ENCODE measurements around the gene CHAT. TPM values are rescaled to one million over a fixed set of nuclear protein-coding genes. Genes with fewer than 3 reads are reported as not detected.

The CHAT gene
- polyA plus RNA-seq, 1 donor from 2014 or later, result not detected

GRCh38 chr10:49651917-49652316 is 38.1 kb downstream of the CHAT start:
- no peaks in the 10 kb centered on the region for H3F3A ChIP-seq (ENCODE audit: insufficient read depth, low read length, poor library complexity, severe bottlenecking)
- H3K9me2 ChIP-seq (ENCODE audit: insufficient read depth, low read length), result no peaks in the 10 kb centered on the region
- no peaks in the 10 kb centered on the region for H3K27me3 ChIP-seq (ENCODE audit: insufficient read depth, low read depth, low read length)
- H3K36me3 ChIP-seq (ENCODE audit: insufficient read depth, low read length), result no peaks in the 10 kb centered on the region
- no peak overlapping the region for H2AFZ ChIP-seq (ENCODE audit: low read depth, low read length)
- H3K79me2 ChIP-seq (replicated peaks; ENCODE audit: insufficient read depth, low read length), result no peaks in the 10 kb centered on the region
- no peaks in the 10 kb centered on the region for H3K9me3 ChIP-seq (ENCODE audit: low read length)
- no peak overlapping the region for H3K9ac ChIP-seq (ENCODE audit: low read length)
- H3K4me2 ChIP-seq (ENCODE audit: low read length), result no peak overlapping the region
- no peaks in the 10 kb centered on the region for H4K20me1 ChIP-seq (ENCODE audit: insufficient read depth)
- no peak overlapping the region for H3K27ac ChIP-seq (ENCODE audit: low read length)
- no peak overlapping the region for H3K4me3 ChIP-seq (ENCODE audit: low read length)
- no peak for TF ChIP-seq POLR2AphosphoS5 (IDR thresholded peaks at IDR 0.05)
- no peak for TF ChIP-seq MXI1 (conservative IDR thresholded peaks at IDR 0.05; ENCODE audit: poor library complexity, severe bottlenecking)
- TF ChIP-seq, protein P1, sequence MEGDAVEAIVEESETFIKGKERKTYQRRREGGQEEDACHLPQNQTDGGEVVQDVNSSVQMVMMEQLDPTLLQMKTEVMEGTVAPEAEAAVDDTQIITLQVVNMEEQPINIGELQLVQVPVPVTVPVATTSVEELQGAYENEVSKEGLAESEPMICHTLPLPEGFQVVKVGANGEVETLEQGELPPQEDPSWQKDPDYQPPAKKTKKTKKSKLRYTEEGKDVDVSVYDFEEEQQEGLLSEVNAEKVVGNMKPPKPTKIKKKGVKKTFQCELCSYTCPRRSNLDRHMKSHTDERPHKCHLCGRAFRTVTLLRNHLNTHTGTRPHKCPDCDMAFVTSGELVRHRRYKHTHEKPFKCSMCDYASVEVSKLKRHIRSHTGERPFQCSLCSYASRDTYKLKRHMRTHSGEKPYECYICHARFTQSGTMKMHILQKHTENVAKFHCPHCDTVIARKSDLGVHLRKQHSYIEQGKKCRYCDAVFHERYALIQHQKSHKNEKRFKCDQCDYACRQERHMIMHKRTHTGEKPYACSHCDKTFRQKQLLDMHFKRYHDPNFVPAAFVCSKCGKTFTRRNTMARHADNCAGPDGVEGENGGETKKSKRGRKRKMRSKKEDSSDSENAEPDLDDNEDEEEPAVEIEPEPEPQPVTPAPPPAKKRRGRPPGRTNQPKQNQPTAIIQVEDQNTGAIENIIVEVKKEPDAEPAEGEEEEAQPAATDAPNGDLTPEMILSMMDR (IDR thresholded peaks at IDR 0.05; ENCODE audit: poor library complexity, severe bottlenecking), result no peak
- no peak for TF ChIP-seq EP300 (conservative IDR thresholded peaks at IDR 0.05; ENCODE audit: poor library complexity, severe bottlenecking)
- TF ChIP-seq RAD21 (conservative IDR thresholded peaks at IDR 0.05), result no peak
- TF ChIP-seq TAF1 (IDR thresholded peaks at IDR 0.05; ENCODE audit: low read depth), result no peak
- no peak for TF ChIP-seq SMC3 (conservative IDR thresholded peaks at IDR 0.05; ENCODE audit: poor library complexity)
- TF ChIP-seq REST (IDR thresholded peaks at IDR 0.05; ENCODE audit: borderline replicate concordance), result no peak
- no peak for TF ChIP-seq EZH2 (IDR thresholded peaks at IDR 0.05; ENCODE audit: borderline replicate concordance, insufficient read depth, low read length, poor library complexity, severe bottlenecking)

DNA sequence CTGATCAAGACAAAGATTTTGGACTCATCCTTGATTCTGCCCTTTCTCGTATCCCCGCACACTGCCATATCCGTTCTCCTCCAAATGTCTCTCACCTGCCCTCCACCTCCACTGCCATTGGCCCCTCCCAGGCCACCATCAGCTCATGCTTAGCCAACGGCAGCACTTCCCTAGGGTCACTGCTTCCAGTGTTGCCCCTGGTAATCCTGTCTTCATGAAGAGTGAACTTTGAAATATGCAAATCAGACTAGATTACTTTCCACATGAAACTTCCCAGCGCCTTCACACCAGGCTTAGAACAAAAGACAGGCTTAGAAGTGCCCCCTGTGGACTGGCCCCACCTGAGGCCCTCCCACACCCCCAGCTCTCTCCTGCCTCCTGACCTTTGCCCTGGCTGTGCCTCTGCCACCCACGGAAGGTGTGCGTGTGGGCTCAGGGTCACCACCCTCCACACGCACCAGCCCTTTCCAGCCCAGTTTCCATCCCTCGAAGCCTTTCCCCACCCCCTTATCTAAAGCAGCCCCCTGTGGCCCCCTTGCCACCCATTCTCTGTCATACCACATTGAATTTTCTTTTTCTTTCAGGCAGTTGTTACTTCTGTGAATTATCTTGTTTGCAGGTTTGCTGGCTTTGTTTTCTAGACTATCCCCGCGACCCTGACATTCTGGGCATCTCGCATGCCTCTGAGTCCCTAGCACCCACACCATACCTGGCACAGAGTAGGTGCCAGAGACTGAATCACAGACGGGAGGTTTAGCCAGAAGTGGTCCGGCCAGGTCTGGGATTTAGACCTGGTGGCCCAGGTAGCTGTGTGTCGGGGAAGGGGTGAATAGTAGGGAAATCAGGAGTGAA is 38.8 kb downstream of the CHAT start:
- Histone ChIP-seq H3K9me2 (ENCODE audit: insufficient read depth, low read length) (no peaks in the 10 kb centered on the region), H3K27me3 (ENCODE audit: insufficient read depth, low read depth, low read length) (no peaks in the 10 kb centered on the region), H3F3A (ENCODE audit: insufficient read depth, low read length, poor library complexity, severe bottlenecking) (no peaks in the 10 kb centered on the region), H2AFZ (ENCODE audit: low read depth, low read length) (no peak overlapping the region), H3K27ac (ENCODE audit: low read length) (no peak overlapping the region), H3K4me2 (ENCODE audit: low read length) (no peak overlapping the region), H3K79me2 (replicated peaks; ENCODE audit: insufficient read depth, low read length) (no peaks in the 10 kb centered on the region), H3K4me3 (ENCODE audit: low read length) (no peak overlapping the region), H3K9ac (ENCODE audit: low read length) (no peak overlapping the region), H3K9me3 (ENCODE audit: low read length) (no peaks in the 10 kb centered on the region), H4K20me1 (ENCODE audit: insufficient read depth) (no peaks in the 10 kb centered on the region), H3K36me3 (ENCODE audit: insufficient read depth, low read length) (no peaks in the 10 kb centered on the region)
- TF ChIP-seq TAF1 (IDR thresholded peaks at IDR 0.05; ENCODE audit: low read depth) (no peak), POLR2AphosphoS5 (IDR thresholded peaks at IDR 0.05) (no peak), REST (IDR thresholded peaks at IDR 0.05; ENCODE audit: borderline replicate concordance) (no peak), SMC3 (conservative IDR thresholded peaks at IDR 0.05; ENCODE audit: poor library complexity) (no peak), EZH2 (IDR thresholded peaks at IDR 0.05; ENCODE audit: borderline replicate concordance, insufficient read depth, low read length, poor library complexity, severe bottlenecking) (no peak), EP300 (conservative IDR thresholded peaks at IDR 0.05; ENCODE audit: poor library complexity, severe bottlenecking) (no peak), MXI1 (conservative IDR thresholded peaks at IDR 0.05; ENCODE audit: poor library complexity, severe bottlenecking) (no peak), RAD21 (conservative IDR thresholded peaks at IDR 0.05) (no peak)
- TF ChIP-seq, protein P1 (IDR thresholded peaks at IDR 0.05; ENCODE audit: poor library complexity, severe bottlenecking), result no peak

Measured in neural cell (in vitro differentiated cells).